IMR-90 (cell line): Measurements from ENCODE around the gene KCNH6.

Source experiments
- POLR2A ChIP-seq: IDR thresholded peaks from 2 replicates; pipeline ENCODE4 v1.6.1; 2012; ENCODE audit warnings: mild to moderate bottlenecking, low read depth, low read length
- TF ChIP-seq, protein P1 (sequence below): conservative IDR thresholded peaks from 2 replicates; pipeline ENCODE4 v1.5.1; 2012; ENCODE audit warnings: mild to moderate bottlenecking, low read depth, low read length, improper control_type of control experiment

DNA sequence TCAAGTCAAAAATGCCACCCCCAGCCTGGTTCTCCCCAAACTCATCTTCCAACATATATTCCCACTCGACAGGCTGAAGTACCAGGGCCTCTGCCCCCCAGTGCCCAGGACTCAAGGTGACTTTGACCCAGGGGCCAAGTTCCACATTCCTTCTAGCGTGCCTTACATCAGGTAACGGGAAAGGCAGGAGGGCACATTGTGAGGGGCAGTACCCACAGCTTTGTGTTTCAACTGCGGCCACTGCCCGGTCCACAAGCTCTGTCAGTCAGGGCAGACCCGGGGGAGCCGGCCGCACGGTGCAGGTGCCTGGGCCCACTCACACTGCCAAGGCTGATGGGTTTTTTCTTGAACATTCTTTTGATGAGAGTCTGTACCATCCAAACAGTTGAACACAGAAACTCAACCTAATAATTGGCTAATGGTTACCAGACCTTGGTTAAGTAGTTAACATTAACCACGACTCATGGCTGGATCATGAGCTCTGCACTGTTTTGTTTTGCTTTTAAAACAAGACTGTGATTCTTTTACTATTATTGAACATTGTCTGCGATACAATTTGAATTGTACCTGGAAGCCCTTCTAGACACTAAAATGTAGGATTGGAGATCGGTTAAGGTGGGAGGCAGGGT, 28.7 kb upstream of the KCNH6 start:
- TF ChIP-seq, protein P1, sequence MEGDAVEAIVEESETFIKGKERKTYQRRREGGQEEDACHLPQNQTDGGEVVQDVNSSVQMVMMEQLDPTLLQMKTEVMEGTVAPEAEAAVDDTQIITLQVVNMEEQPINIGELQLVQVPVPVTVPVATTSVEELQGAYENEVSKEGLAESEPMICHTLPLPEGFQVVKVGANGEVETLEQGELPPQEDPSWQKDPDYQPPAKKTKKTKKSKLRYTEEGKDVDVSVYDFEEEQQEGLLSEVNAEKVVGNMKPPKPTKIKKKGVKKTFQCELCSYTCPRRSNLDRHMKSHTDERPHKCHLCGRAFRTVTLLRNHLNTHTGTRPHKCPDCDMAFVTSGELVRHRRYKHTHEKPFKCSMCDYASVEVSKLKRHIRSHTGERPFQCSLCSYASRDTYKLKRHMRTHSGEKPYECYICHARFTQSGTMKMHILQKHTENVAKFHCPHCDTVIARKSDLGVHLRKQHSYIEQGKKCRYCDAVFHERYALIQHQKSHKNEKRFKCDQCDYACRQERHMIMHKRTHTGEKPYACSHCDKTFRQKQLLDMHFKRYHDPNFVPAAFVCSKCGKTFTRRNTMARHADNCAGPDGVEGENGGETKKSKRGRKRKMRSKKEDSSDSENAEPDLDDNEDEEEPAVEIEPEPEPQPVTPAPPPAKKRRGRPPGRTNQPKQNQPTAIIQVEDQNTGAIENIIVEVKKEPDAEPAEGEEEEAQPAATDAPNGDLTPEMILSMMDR, result no peak
- no peak for TF ChIP-seq POLR2A
